NCI-H1048 (cell line): ENCODE measurements around the gene TNFSF13.

ENCODE experiments used
- DNase-seq: peaks from one replicate; lab custom pipeline; 2025; lab: John Stamatoyannopoulos, UW

TNFSF13 gene

DNA sequence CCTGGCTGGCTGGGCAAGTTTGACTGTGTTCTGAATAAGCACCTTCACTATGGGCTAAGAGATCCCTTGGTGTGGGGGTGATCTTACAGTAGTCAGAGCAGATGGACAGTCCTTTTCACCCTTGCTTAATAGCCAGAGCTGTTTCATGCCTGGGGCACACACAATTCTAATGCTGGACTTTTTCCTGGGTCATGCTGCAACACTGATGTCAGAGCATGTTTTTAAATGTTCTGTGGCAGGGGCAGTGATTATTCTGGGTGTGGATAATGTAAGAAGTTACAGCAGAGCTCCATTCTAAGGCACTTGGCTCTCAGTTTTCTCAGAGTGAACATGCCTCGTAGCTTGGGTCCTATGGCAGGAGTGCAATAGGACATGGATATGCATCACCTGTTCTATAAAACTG, 16.9 kb downstream of the TNFSF13 start:
- no peak for DNase-seq

- no peak for DNase-seq
Observed at GRCh38 chr17:7575959-7576358, 17.4 kb downstream of the TNFSF13 start.

DNA sequence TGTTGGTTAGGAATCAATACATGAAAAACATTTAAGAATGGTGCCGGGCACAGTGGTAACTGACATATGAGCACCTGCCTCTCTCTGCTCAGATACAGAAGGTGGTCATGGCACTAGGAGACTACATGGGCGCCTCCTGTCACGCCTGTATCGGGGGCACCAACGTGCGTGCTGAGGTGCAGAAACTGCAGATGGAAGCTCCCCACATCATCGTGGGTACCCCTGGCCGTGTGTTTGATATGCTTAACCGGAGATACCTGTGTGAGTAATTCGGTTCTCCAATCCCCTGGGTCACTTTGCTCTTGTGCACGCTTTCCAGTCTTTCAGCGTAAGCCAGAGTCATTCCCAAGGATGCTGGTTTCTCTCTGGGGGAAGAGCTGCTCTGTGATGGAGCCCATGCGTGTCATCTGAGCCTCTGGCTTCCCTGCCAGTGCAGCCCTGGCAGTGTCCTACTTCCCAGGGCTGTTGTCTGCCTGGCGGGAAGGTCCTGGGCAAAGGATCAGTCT, 17.9 kb downstream of the TNFSF13 start:
- DNase-seq: no peak

DNA sequence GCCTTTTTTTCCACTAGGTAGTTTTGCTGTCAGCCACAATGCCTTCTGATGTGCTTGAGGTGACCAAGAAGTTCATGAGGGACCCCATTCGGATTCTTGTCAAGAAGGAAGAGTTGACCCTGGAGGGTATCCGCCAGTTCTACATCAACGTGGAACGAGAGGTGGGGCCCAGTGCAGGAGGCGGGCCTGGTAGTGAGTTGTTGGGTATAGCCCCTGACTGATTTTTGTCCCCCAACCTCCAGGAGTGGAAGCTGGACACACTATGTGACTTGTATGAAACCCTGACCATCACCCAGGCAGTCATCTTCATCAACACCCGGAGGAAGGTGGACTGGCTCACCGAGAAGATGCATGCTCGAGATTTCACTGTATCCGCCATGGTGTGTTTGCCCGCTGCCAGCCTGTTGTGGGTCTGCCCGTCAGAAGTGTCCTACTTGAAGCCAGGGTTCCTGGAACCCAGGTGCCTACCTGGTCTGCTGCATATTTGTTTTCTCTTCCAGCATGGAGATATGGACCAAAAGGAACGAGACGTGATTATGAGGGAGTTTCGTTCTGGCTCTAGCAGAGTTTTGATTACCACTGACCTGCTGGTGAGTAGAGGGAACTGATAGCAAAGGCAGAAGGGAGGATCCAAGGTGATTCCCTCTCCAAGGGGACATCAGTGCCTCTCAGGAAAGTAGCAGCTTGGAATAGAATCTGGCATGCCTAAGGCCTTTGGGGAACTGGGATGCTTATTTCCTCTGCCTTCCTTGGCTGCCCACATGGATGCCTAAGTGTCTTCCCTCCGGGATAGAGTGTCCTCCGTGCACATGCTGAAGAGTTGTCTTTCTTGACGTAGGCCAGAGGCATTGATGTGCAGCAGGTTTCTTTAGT, 19.0 kb downstream of the TNFSF13 start:
- DNase-seq: no peak

DNA sequence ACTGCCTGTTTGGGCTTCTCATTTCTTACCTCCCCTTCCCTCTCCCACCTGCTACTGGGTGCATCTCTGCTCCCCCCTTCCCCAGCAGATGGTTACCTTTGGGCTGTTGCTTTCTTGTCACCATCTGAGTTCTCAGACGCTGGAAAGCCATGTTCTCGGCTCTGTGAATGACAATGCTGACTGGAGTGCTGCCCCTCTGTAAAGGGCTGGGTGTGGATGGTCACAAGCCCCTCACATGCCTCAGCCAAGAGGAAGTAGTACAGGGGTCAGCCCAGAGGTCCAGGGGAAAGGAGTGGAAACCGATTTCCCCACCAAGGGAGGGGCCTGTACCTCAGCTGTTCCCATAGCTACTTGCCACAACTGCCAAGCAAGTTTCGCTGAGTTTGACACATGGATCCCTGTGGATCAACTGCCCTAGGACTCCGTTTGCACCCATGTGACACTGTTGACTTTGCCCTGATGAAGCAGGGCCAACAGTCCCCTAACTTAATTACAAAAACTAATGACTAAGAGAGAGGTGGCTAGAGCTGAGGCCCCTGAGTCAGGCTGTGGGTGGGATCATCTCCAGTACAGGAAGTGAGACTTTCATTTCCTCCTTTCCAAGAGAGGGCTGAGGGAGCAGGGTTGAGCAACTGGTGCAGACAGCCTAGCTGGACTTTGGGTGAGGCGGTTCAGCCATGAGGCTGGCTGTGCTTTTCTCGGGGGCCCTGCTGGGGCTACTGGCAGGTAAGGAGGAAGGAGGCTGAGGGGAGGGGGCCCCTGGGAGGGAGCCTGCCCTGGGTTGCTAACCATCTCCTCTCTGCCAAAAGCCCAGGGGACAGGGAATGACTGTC, 20.7 kb downstream of the TNFSF13 start, which contains the start of gene CD68:
Gene CD68 (plus strand): TSS at position 638 of the 833 bp plus-strand sequence. CDS start 40 bp downstream, at position 678.
- DNase-seq: no peak

- no peak for DNase-seq
Observed at GRCh38 chr17:7579834-7580603, 21.5 kb downstream of the TNFSF13 start.

- no peak for DNase-seq
Observed at GRCh38 chr17:7580604-7581575, 22.3 kb downstream of the TNFSF13 start.

GRCh38 chr17:7582396-7583252, 24.1 kb downstream of the TNFSF13 start:
- DNase-seq: no peak

DNA sequence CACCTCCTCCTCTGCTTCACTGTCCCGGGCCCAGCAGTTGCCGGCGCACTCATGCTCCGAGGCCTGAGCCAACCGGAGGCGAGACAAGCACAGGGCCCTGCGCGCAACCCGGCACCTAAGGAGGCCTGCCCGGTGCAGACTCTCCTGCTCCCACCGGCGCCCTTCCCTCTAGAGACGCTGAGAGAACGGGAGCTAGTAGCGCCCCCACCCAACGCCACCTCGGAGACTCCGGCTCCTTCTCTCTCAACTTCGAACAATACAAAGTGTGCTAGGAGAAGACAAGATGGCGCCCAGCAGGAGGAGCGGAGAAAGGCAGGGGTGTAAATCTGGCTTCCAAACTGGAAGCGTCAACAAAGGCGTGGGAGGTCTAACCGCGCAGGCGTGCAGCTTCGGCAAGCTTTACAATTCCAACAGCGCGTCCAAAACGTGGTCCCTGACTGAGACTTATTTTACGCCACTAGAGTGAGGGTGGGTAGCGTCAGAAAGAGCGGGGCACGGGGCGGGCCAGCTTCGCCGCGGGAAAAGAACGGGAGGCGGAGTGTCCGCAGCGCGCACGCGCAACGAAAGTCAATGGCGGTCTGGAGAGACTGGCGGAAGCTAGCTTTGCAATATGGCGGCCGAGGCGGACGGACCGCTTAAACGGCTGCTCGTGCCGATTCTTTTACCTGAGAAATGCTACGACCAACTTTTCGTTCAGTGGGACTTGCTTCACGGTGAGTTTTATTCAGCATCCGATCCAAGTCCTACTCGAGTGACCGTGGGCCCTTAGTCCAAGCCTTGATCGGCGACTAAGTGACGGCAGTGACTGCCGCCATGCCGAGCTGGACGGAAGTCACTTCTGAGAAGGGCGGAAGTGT, 24.9 kb downstream of the TNFSF13 start, which contains the start of gene MPDU1:
Gene MPDU1 (plus strand): TSS at position 600 of the 857 bp plus-strand sequence. CDS start 11 bp downstream, at position 611.
- peak; percentile 96 for DNase-seq

- no peak for DNase-seq
Observed at GRCh38 chr17:7586673-7587419, 28.3 kb downstream of the TNFSF13 start.

DNA sequence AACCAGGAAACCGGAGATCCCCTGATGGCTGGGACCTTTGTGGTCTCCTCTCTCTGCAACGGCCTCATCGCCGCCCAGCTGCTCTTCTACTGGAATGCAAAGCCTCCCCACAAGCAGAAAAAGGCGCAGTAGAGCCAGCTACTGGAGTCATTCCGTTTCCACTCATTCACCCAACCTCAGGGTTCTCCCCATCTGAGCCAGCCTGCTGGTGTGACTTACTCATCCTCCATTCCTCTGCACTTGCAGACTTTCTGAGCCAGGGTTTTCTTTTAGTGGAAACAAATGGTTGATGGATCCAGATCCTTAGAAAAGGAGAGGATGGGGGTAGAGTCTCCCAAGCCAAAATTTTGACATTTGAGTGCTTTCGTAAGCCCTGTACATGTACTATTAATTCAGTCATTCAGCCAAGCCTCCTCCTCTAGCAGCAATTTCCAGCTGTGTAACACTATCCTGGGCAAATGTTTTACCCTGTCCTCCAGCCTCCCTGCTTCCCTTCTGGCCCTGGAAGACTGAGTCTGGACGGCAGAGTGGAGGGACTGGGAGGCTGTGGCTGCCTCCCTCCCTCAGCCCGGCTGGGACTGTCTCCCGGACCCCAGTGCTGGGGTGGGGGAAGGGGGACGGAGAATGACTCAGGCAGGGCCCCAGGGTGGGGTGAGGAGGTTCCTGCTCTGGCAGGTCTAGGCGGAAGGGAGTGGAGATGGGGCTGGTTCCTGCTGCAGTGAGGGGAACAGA, 29.0 kb downstream of the TNFSF13 start:
- no peak for DNase-seq

- no peak for DNase-seq
Observed at GRCh38 chr17:7588553-7589203, 30.1 kb downstream of the TNFSF13 start.

DNA sequence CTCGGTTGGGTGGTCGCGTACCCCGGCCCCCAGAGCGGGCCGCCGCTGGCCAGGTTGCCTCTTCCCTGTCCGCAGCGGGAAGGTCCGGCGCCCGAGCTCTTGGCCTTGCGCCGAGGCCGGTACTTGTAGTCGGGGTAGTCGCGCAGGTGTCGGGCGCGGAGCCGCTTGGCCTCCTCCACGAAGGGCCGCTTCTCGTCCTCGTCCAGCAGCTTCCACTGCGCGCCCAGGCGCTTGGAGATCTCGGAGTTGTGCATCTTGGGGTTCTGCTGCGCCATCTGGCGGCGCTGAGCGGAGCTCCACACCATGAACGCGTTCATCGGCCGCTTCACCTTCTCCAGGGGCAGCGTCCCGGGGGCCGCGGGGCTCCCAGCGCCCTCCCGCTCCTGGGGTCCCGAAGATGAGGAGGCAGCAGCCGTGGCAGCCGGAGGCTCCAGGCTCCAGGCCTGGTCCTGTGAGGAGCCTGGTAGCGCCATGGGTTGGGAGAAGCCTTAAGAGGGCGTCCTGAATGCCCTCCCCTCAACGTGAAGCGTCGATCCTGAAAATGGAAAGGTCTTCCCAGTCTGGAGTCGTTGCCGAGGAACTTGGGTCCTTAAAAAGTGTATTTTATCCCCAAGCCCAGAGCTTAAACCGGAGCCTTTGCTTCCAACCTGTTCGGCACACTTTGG, 30.8 kb downstream of the TNFSF13 start:
- no peak for DNase-seq

DNA sequence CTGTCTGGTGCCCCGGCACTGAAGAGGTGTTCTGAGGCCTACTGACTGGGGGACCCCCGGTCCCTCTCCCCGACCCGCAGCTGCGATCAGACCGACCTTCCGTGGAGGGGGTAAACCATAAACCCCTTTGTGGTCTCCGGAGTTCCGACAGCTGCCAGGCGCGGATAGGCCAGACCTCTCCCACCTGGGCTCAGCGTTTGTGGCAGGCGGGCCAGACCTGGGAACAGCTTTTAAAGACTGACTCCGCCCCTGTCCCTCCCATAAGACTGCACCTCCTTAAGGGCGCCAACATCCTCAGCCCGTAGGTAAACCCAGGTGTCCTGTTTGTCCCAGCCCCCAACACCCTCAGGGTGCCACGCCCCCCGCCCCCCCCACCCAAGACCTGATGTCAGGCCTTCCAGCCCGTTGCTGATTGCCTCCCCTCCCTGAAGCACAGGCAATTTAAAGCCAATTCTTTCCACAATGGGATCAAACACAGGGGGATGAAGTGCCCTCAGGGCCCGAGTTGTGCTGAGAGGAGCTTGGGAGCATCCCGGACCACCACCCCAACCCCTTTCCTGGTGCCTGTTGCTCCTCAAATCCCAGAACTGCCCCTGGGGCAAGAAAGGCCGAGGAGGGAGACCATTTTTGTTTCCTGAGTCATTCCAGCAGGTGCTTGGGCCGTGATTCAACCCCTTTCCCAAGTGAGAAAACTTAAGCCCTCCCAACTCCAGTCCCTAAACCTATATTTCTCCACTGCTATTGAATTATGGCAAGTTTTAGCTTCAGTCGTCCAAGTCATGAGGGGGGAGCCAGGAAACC, 31.5 kb downstream of the TNFSF13 start, which contains the start of gene SOX15:
Gene SOX15 (minus strand): TSS at position 204 of the 801 bp plus-strand sequence. CDS start 418 bp downstream, outside the sequence.
- no peak for DNase-seq

DNA sequence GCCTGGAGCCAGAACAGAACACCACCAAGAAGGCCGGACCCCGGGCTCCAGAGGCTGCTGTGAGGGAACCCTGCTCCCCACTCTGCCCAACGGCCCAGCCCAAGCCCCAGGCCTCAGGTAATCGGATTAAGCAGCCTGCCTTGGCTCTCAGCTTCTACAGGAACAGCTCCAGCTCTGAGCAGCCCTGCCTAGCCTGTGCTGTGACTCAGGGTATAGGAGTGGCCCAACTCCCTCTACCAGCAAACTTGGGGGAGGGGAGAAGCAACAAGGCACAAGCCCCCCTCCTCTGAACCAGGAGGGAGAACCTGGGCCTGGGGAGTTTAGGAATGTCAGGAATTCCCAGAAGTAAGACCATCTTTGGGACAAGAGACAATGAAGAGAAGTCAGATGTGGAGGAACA, 32.2 kb downstream of the TNFSF13 start:
- DNase-seq: no peak
